ENCODE data around the gene GNG13.

- TF ChIP-seq EZH2phosphoT487 (IDR thresholded peaks at IDR 0.05; ENCODE audit: borderline replicate concordance, low read length) (no peak), CTCF (IDR thresholded peaks at IDR 0.05; ENCODE audit: low read depth, low read length, poor library complexity, severe bottlenecking) (no peak)
These were observed 24.1 kb upstream of the GNG13 start for GRCh38 chr16:824601-825000.
